Hair follicle dermal papilla cell (primary cell): ENCODE measurements around the gene APOL1. TPM values are rescaled to one million over a fixed set of nuclear protein-coding genes. Genes with fewer than 3 reads are reported as not detected.

ENCODE experiments used
- small RNA-seq: library from RNA; depleted of rRNA; stranded (forward); fragments of <200 nt; gene quantifications from one replicate; pipeline ENCODE3, GENCODE V24; 2012
- total RNA-seq: library from RNA; depleted of rRNA; stranded (reverse); fragments of >200 nt; gene quantifications from 2 replicates; pipeline ENCODE4 v1.2.3, GENCODE V29; 2012

The APOL1 gene
- total RNA-seq, result 2.3 and 3.3 TPM in 2 replicates

GRCh38 chr22:36252754-36253522, at the start of gene APOL1:
Gene APOL1 (plus strand): TSS chr22:36253133. CDS start chr22:36254956, 1,823 bp downstream.

GRCh38 chr22:36239401-36240171, 13.3 kb upstream of the APOL1 start, which contains the start of gene APOL2:
Gene APOL2 (minus strand): TSS chr22:36239527. CDS start chr22:36233162, 6,365 bp downstream.

Small RNA genes lying within 50 kb of the gene (small RNA-seq; reads per million reads assigned to genes)
- not detected for gene MIR6819

Other genes starting within 250 kb of the APOL1 start
- 243 and 273 TPM in 2 replicates for gene RBFOX2, start 224.3 kb upstream of the APOL1 start, total RNA-seq
- 15.4 and 19.1 TPM in 2 replicates for gene APOL3, start 92.4 kb upstream of the APOL1 start, total RNA-seq
- gene APOL4, start 51.3 kb upstream of the APOL1 start, total RNA-seq, result 1.8 and 2.9 TPM in 2 replicates
- gene APOL2, start 13.6 kb upstream of the APOL1 start, total RNA-seq, result 64.3 and 84.6 TPM in 2 replicates
- gene MYH9, start 134.8 kb downstream of the APOL1 start, total RNA-seq, result 1,214 and 1,222 TPM in 2 replicates
- 26.8 and 32.2 TPM in 2 replicates for gene TXN2, start 228.5 kb downstream of the APOL1 start, total RNA-seq